HG03457 (cell line): ENCODE measurements around the gene TBX19.

Source experiments
- ATAC-seq: cut with Tn5 transposase; IDR thresholded peaks from one replicate; pipeline ENCODE4 v1.9.1; 2021; ENCODE audit warnings: moderate number of reproducible peaks; ENCODE audit not compliant: unreplicated experiment

Gene TBX19

DNA sequence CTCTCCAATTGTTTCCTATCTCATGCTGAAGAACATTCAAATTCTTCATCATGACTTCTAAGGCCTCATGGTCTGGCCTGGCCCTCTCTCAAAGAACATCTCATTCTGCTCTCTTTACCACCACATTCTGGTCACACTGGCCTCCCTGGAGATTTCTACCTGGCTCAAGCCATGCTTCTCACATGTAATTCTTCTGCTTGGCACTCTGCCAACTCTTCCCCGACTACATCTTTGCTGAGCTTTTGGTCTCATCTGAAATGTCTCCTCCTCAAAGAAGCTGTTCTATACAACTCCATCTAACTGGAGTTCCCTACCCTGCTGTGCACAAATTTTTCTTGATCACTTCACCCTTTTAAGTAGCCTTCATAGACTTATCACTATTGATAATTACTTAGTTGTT, 1.4 kb upstream of the TBX19 start:
- no peak for ATAC-seq

- no peak for ATAC-seq
Observed at GRCh38 chr1:168281603-168282325, 1.1 kb downstream of the TBX19 start.

GRCh38 chr1:168285521-168285790, 4.8 kb downstream of the TBX19 start:
- no peak for ATAC-seq

GRCh38 chr1:168285971-168286927, 5.6 kb downstream of the TBX19 start:
- no peak for ATAC-seq

GRCh38 chr1:168287237-168287664, 6.6 kb downstream of the TBX19 start:
- ATAC-seq = no peak

DNA sequence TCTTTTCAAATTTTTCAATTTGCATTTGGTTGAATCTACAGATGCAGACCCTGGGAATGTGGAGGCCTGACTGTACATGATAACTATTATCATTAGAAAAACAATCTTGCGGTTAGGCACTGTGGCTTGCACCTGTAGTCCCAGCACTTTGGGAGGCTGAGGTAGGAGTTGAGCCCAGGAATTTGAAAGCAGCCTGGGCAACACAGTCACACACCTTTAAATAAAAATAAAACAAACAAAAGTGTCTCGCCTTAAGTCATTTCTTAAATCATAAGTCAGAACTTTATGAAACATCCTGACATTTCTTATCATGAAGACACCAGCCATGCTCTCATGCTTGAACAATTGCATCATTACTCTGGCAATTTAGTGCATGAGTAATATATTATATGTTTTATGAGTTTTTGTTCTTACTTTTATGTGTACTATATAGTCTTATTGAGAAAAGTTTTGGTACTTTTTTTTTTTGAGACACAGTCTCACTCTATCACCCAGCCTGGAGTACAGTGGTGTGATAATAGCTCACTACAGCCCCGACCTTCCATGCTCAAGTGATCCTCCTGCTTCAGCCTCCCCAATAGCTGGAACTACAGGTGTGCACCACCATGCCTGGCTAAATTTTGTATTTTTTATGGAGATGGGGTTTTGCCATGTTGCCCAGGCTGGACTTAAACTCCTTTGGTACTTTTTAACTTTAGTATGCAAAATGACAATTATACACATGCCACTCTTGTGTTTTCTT, 7.8 kb downstream of the TBX19 start:
- no peak for ATAC-seq

- no peak for ATAC-seq
Observed at GRCh38 chr1:168291222-168291837, 10.7 kb downstream of the TBX19 start.

- no peak for ATAC-seq
Observed at GRCh38 chr1:168293356-168293755, 12.7 kb downstream of the TBX19 start.

GRCh38 chr1:168295411-168296114, 14.9 kb downstream of the TBX19 start:
- ATAC-seq = no peak

DNA sequence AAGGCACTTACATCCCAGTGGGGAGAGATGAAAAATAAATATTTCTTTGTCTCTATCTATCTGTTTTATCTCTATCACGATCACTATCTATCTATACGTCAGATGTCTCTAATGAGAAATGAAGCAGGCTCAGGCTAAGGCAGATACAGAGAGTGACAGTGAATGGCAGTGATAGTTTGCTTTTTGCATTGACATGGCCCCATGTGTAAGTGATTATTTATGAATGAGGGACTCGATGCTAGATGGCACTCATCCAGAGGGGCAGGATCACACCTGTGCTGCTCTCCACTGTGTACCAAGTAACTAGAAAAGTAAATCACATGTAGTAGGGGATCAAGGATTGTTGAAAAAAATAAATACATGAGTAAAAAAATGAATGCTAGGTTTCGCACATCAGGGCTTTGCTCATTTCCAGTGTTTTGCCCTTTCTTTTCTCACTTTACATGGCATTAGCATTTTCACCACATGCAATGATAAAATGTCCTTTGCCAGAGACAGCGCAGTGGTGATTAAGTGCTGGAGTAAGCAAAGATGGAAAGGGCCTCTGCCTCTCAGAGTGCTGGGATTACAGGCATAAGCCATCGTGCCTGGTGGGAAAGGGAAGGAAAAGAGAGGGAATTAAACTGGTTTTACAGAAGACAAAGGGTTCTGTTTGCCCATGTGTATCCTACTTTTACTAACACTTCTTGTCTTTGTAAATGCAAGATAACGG, 16.5 kb downstream of the TBX19 start:
- no peak for ATAC-seq

GRCh38 chr1:168298446-168298845, 17.8 kb downstream of the TBX19 start:
- ATAC-seq = no peak

DNA sequence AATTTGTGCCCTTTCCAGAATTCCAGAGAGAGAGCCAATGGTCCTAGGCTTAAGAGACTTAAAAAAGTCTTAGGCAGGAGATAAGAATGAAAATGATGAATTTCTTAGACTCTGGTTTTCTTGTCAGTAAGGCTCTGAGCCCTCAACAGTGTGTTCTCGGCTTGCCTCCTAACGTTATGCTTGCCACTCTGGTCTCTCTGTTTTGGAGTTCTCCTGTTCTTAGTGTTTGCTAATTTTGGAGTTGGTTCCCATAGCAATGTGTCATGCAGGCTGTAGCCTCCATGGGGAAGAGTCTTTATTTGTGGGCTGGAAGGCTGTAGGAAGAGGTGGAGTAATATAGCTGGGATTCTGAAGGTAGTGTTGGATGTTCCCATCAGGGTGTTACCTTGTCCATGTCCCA, 19.9 kb downstream of the TBX19 start:
- no peak for ATAC-seq

- ATAC-seq = no peak
Observed at GRCh38 chr1:168301664-168302320, 21.1 kb downstream of the TBX19 start.

GRCh38 chr1:168303716-168304540, 23.3 kb downstream of the TBX19 start:
- no peak for ATAC-seq

GRCh38 chr1:168304865-168305264, 24.2 kb downstream of the TBX19 start:
- ATAC-seq = no peak

- ATAC-seq = no peak
Observed at GRCh38 chr1:168312718-168313604, 32.3 kb downstream of the TBX19 start.

GRCh38 chr1:168316142-168316541, 35.5 kb downstream of the TBX19 start:
- ATAC-seq = no peak

- ATAC-seq = no peak
Observed at GRCh38 chr1:168317309-168317708, 36.6 kb downstream of the TBX19 start.
